WTC11 (cell line): Measurements from ENCODE around the gene BAIAP2L1. TPM values are rescaled to one million over a fixed set of nuclear protein-coding genes. Genes with fewer than 3 reads are reported as not detected.
"Not testable (repeated sequence)": the region's sequence is repeated elsewhere in the genome, so short reads cannot be mapped to it uniquely, and the experiment has no call there.

Experiments
- ATAC-seq: fragments of 200-7000 bp; cut with Tn5 transposase; 2 replicates; pipeline ENCODE4 v1.10.0; 2021; ENCODE audit warnings: mild to moderate bottlenecking, moderate library complexity
- CTCF ChIA-PET: fragments of 300-600 bp; sonication (Branson Sonifier 250); formaldehyde crosslinking; loops from one replicate; lab custom pipeline; 2021; ENCODE audit warnings: antibody characterized with exemption; lab: Charles Lee
- POLR2A ChIA-PET: fragments of 350-600 bp; sonication (Branson Sonifier 250); formaldehyde crosslinking; loops from one replicate; lab custom pipeline; 2021; ENCODE audit warnings: antibody characterized with exemption; lab: Charles Lee
- DNase-seq: peaks from one replicate; pipeline ENCODE4 v3.0.0; 2021; ENCODE audit warnings: low spot score
- H3K27ac Mint-ChIP-seq: 2 replicates; pipeline ENCODE4 v1.8.0; 2021; ENCODE audit warnings: mixed read lengths
- H3K27me3 Mint-ChIP-seq: 2 replicates; pipeline ENCODE4 v1.8.0; 2021; ENCODE audit warnings: low read depth, mild to moderate bottlenecking, moderate library complexity, mixed read lengths
- H3K36me3 Mint-ChIP-seq: 2 replicates; pipeline ENCODE4 v1.8.0; 2021; ENCODE audit warnings: mixed read lengths
- H3K4me1 Mint-ChIP-seq: 2 replicates; pipeline ENCODE4 v1.8.0; 2022; ENCODE audit warnings: mixed read lengths
- H3K4me3 Mint-ChIP-seq: 2 replicates; pipeline ENCODE4 v1.8.0; 2021; ENCODE audit warnings: mild to moderate bottlenecking, moderate library complexity, mixed read lengths
- H3K9me3 Mint-ChIP-seq: 2 replicates; pipeline ENCODE4 v1.8.0; 2021; ENCODE audit warnings: mixed read lengths
- ATF3 ChIP-seq: sonication (generic); formaldehyde crosslinking; conservative IDR thresholded peaks from 2 replicates; pipeline ENCODE4 v1.8.1; 2022; ENCODE audit warnings: mild to moderate bottlenecking, missing genetic modification reagents
- E2F5 ChIP-seq: sonication (generic); formaldehyde crosslinking; IDR thresholded peaks from 2 replicates; pipeline ENCODE4 v1.8.1; 2022; ENCODE audit warnings: mild to moderate bottlenecking, moderate library complexity, missing genetic modification reagents
- EMX1 ChIP-seq: fragments of 250-450 bp; sonication (Bioruptor Pico); IDR thresholded peaks from 2 replicates; pipeline ENCODE4 v1.8.0; 2021; ENCODE audit warnings: mild to moderate bottlenecking
- FOXK1 ChIP-seq: sonication (generic); formaldehyde crosslinking; IDR thresholded peaks from 2 replicates; pipeline ENCODE4 v1.8.0; 2022; ENCODE audit warnings: mild to moderate bottlenecking, moderate library complexity, missing genetic modification reagents
- FOXP1 ChIP-seq: sonication (generic); formaldehyde crosslinking; IDR thresholded peaks from 2 replicates; pipeline ENCODE4 v1.8.0; 2022; ENCODE audit warnings: missing genetic modification reagents, mild to moderate bottlenecking, moderate library complexity, borderline replicate concordance
- GRHL2 ChIP-seq: fragments of 250-450 bp; sonication (Bioruptor Pico); IDR thresholded peaks from 2 replicates; pipeline ENCODE4 v1.8.0; 2022; ENCODE audit warnings: mild to moderate bottlenecking, moderate library complexity; ENCODE audit not compliant: insufficient replicate concordance, severe bottlenecking
- JAZF1 ChIP-seq: fragments of 250-450 bp; sonication (Bioruptor Pico); IDR thresholded peaks from 2 replicates; pipeline ENCODE4 v1.9.0; 2021; ENCODE audit warnings: moderate library complexity, mild to moderate bottlenecking, inconsistent platforms
- NFATC4 ChIP-seq: fragments of 250-450 bp; sonication (Bioruptor Pico); IDR thresholded peaks from 2 replicates; pipeline ENCODE4 v1.9.0; 2021; ENCODE audit warnings: mild to moderate bottlenecking
- NFE2L1 ChIP-seq: sonication (generic); formaldehyde crosslinking; IDR thresholded peaks from 2 replicates; pipeline ENCODE4 v1.8.1; 2023; ENCODE audit warnings: missing genetic modification reagents
- NFYB ChIP-seq: sonication (generic); formaldehyde crosslinking; conservative IDR thresholded peaks from 2 replicates; pipeline ENCODE4 v1.8.0; 2022; ENCODE audit warnings: low read depth, missing genetic modification reagents
- PRDM15 ChIP-seq: sonication (generic); formaldehyde crosslinking; IDR thresholded peaks from 2 replicates; pipeline ENCODE4 v1.8.0; 2022; ENCODE audit warnings: missing genetic modification reagents
- PRRX2 ChIP-seq: fragments of 250-450 bp; sonication (Bioruptor Pico); IDR thresholded peaks from 2 replicates; pipeline ENCODE4 v1.8.0; 2021; ENCODE audit warnings: mild to moderate bottlenecking
- SOX15 ChIP-seq: fragments of 250-450 bp; sonication (Bioruptor Pico); IDR thresholded peaks from 2 replicates; pipeline ENCODE4 v1.9.0; 2021; ENCODE audit warnings: mild to moderate bottlenecking
- TEAD1 ChIP-seq: sonication (generic); formaldehyde crosslinking; IDR thresholded peaks from 2 replicates; pipeline ENCODE4 v1.8.0; 2022; ENCODE audit warnings: mild to moderate bottlenecking, missing genetic modification reagents
- TP53 ChIP-seq: sonication (generic); formaldehyde crosslinking; IDR thresholded peaks from 2 replicates; pipeline ENCODE4 v1.8.1; 2023; ENCODE audit warnings: mild to moderate bottlenecking, missing genetic modification reagents
- ZNF219 ChIP-seq: sonication (generic); formaldehyde crosslinking; IDR thresholded peaks from 2 replicates; pipeline ENCODE4 v1.8.0; 2023; ENCODE audit warnings: missing genetic modification reagents, mild to moderate bottlenecking, borderline replicate concordance
- ZNF232 ChIP-seq: sonication (generic); formaldehyde crosslinking; IDR thresholded peaks from 2 replicates; pipeline ENCODE4 v1.8.0; 2022; ENCODE audit warnings: mild to moderate bottlenecking, missing genetic modification reagents
- ZNF396 ChIP-seq: fragments of 250-450 bp; sonication (Bioruptor Pico); IDR thresholded peaks from 2 replicates; pipeline ENCODE4 v1.8.0; 2021; ENCODE audit warnings: mild to moderate bottlenecking, moderate library complexity, borderline replicate concordance
- ZNF416 ChIP-seq: fragments of 250-450 bp; sonication (Bioruptor Pico); IDR thresholded peaks from 2 replicates; pipeline ENCODE4 v1.9.0; 2021; ENCODE audit warnings: mild to moderate bottlenecking, inconsistent platforms
- ZNF423 ChIP-seq: fragments of 250-450 bp; sonication (Bioruptor Pico); IDR thresholded peaks from 2 replicates; pipeline ENCODE4 v2.1.2; 2022; ENCODE audit warnings: mild to moderate bottlenecking, moderate library complexity
- ZNF671 ChIP-seq: fragments of 250-450 bp; sonication (Bioruptor Pico); IDR thresholded peaks from 2 replicates; pipeline ENCODE4 v1.8.0; 2021; ENCODE audit warnings: mild to moderate bottlenecking
- total RNA-seq: library from RNA; stranded (reverse); gene quantifications from 3 replicates; pipeline ENCODE4 v1.2.3, GENCODE V29; 2021
- TF ChIP-seq, protein P1 (sequence below): fragments of 250-450 bp; sonication (Bioruptor Pico); IDR thresholded peaks from 2 replicates; pipeline ENCODE4 v1.9.0; 2021; ENCODE audit warnings: mild to moderate bottlenecking
- TF ChIP-seq, protein P2 (sequence below): fragments of 250-450 bp; sonication (Bioruptor Pico); IDR thresholded peaks from 2 replicates; pipeline ENCODE4 v1.9.0; 2021; ENCODE audit warnings: moderate library complexity, mild to moderate bottlenecking, inconsistent platforms, borderline replicate concordance
- TF ChIP-seq, protein P3 (sequence below): sonication (generic); formaldehyde crosslinking; IDR thresholded peaks from 2 replicates; pipeline ENCODE4 v1.8.1; 2022; ENCODE audit warnings: mild to moderate bottlenecking, missing genetic modification reagents, moderate library complexity, borderline replicate concordance

BAIAP2L1 gene
- total RNA-seq, 1 experiment from 2014 or later, result 37.5 TPM

- H3K27me3 Mint-ChIP-seq, POLR2A ChIA-PET, H3K27ac Mint-ChIP-seq, H3K4me3 Mint-ChIP-seq, ATAC-seq, H3K36me3 Mint-ChIP-seq, H3K4me1 Mint-ChIP-seq, DNase-seq: not testable (repeated sequence)
- CTCF ChIA-PET, result interaction anchor here (0.6 kb wide), 1 partner anchor 237 kb away, joined by 4 read pairs; no protein-coding TSS in a partner anchor
- peaks cover 23% of the 10 kb centered on the region for H3K9me3 Mint-ChIP-seq
These were observed 40.1 kb upstream of the BAIAP2L1 start for GRCh38 chr7:98440992-98441391.

DNA sequence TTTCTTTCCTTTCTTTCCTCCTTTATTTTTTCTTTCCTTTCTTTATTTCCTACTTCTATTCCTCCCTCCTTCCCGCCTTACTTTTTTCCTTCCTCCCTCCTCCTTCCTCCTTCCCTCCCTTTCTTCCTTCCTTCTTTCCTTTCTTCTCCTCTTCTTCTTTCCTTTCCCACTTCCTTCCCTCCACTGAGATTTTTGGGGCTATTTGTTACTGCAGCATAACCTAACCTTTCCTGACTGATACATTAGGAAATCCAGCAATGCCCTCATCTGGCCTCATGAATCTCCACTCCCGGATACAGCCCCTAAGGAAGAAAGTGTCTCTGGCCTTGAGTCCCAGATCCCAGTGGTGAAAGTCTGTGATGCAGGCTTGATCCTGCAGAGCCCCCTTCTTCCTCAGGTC lies 38.6 kb upstream of the BAIAP2L1 start:
- Mint-ChIP-seq H3K9me3 (peaks cover 23% of the 10 kb centered on the region), H3K36me3 (peaks cover 7% of the 10 kb centered on the region), H3K27ac (no peak overlapping the region), H3K4me1 (no peaks in the 10 kb centered on the region), H3K27me3 (no peaks in the 10 kb centered on the region; the same call in none of the 2 replicates), H3K4me3 (no peak overlapping the region)
- TF ChIP-seq PRRX2 (CRISPR knock-in tag) (no peak), FOXP1 (CRISPR knock-in tag) (no peak), ZNF232 (CRISPR knock-in tag) (no peak), ZNF416 (CRISPR knock-in tag) (no peak), ZNF423 (CRISPR knock-in tag) (no peak), ZNF671 (CRISPR knock-in tag) (no peak), FOXK1 (CRISPR knock-in tag) (no peak)
- TF ChIP-seq, protein P1, sequence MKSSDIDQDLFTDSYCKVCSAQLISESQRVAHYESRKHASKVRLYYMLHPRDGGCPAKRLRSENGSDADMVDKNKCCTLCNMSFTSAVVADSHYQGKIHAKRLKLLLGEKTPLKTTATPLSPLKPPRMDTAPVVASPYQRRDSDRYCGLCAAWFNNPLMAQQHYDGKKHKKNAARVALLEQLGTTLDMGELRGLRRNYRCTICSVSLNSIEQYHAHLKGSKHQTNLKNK, result no peak
- ChIA-PET POLR2A (no interaction called here), CTCF (no interaction called here)
- no peak for DNase-seq
- no peak for ATAC-seq

DNA sequence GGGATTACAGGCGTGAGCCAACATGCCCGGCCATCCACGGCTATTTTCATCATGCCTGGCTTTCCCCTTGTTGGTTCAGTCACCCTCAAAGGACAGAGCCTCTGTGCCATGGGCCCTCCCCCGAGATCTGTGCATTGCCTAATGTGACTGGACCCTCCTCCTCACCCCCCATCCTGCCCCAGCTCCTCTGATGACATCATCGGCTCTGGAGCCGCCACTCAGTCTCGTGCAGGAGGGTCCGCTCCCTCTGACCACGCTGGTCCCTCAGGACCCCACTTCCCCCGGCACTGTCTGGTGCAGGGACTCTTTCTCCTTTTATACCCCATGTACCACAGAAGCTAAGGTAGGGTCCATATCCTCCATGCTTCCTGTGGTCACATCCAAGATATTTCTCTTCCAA lies 33.2 kb upstream of the BAIAP2L1 start:
- Mint-ChIP-seq H3K27me3 (no peaks in the 10 kb centered on the region; the same call in none of the 2 replicates), H3K9me3 (peaks cover 10% of the 10 kb centered on the region), H3K36me3 (peaks cover 7% of the 10 kb centered on the region), H3K4me1 (0 out of 2 replicates have a peak, but pooled peaks cover 2% of the 10 kb centered on the region), H3K4me3 (no peak overlapping the region), H3K27ac (no peak overlapping the region)
- ChIA-PET CTCF (interaction anchor here (0.6 to 2.3 kb wide), 6 partner anchors 15 to 1748 kb away, joined by 3 to 9 read pairs (median 3); no protein-coding TSS in a partner anchor), POLR2A (no interaction called here)
- DNase-seq (no peak), ATAC-seq (no peak)
- TF ChIP-seq TP53, result no peak
- no peak for TF ChIP-seq ATF3 (CRISPR knock-in tag)
- TF ChIP-seq ZNF396 (CRISPR knock-in tag), result no peak
- TF ChIP-seq ZNF219 (CRISPR knock-in tag), result no peak
- TF ChIP-seq, protein P2, sequence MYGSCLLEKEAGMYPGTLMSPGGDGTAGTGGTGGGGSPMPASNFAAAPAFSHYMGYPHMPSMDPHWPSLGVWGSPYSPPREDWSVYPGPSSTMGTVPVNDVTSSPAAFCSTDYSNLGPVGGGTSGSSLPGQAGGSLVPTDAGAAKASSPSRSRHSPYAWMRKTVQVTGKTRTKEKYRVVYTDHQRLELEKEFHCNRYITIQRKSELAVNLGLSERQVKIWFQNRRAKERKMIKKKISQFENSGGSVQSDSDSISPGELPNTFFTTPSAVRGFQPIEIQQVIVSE, result no peak
- no peak for TF ChIP-seq E2F5 (CRISPR knock-in tag)
- no peak for TF ChIP-seq ZNF671 (CRISPR knock-in tag)
- no peak for TF ChIP-seq ZNF423 (CRISPR knock-in tag)
- no peak for TF ChIP-seq NFYB (CRISPR knock-in tag)
- no peak for TF ChIP-seq JAZF1
- TF ChIP-seq, all 79 proteins: peak for 0

- Mint-ChIP-seq H3K4me3 (no peak overlapping the region), H3K9me3 (no peaks in the 10 kb centered on the region), H3K4me1 (0 out of 2 replicates have a peak, but pooled peaks cover 2% of the 10 kb centered on the region), H3K27ac (no peak overlapping the region), H3K36me3 (no peaks in the 10 kb centered on the region), H3K27me3 (no peaks in the 10 kb centered on the region; the same call in 1 of the 2 replicates)
- DNase-seq (no peak), ATAC-seq (no peak)
- POLR2A ChIA-PET, result no interaction called here
- CTCF ChIA-PET, result interaction anchor here (1.7 to 3.5 kb wide), 2 partner anchors 316 to 407 kb away, joined by 6 to 13 read pairs; no protein-coding TSS in a partner anchor
- TF ChIP-seq EMX1, result no peak
- TF ChIP-seq NFATC4 (CRISPR knock-in tag), result no peak
- TF ChIP-seq NFE2L1, result no peak
- TF ChIP-seq TP53, result no peak
- TF ChIP-seq TEAD1, result no peak
- no peak for TF ChIP-seq GRHL2 (CRISPR knock-in tag)
- TF ChIP-seq, protein P3, sequence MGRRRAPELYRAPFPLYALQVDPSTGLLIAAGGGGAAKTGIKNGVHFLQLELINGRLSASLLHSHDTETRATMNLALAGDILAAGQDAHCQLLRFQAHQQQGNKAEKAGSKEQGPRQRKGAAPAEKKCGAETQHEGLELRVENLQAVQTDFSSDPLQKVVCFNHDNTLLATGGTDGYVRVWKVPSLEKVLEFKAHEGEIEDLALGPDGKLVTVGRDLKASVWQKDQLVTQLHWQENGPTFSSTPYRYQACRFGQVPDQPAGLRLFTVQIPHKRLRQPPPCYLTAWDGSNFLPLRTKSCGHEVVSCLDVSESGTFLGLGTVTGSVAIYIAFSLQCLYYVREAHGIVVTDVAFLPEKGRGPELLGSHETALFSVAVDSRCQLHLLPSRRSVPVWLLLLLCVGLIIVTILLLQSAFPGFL (CRISPR knock-in tag), result no peak
- TF ChIP-seq SOX15, result no peak
- TF ChIP-seq PRDM15, result no peak
These were observed 28.9 kb upstream of the BAIAP2L1 start for GRCh38 chr7:98429799-98430198.
